ENCODE results near the gene CHD3.

DNA sequence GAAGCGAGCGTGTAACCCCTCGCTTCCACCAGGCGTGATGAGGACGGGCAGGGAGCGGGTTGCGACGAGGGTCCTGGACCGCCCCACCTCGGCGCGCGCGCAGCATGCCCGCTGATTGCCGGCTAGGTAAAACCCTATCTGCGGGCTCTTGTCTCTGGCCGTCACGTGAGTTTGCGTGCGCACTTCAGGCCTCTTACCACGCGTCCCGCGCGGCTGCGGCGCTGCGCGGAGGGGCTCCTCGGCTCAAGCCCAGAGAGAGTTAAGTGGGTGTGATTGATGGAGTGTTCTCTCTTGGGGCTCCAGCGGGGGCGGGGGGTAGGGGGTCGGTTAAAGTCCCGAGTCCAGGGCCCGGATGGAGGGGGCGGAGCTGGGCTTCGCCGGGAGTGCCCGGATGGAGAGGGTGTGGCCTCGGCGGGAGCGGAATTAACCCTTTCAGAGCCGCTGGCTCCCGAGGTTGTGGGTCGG, 46.6 kb upstream of the CHD3 start:
- TF ChIP-seq, protein P1, sequence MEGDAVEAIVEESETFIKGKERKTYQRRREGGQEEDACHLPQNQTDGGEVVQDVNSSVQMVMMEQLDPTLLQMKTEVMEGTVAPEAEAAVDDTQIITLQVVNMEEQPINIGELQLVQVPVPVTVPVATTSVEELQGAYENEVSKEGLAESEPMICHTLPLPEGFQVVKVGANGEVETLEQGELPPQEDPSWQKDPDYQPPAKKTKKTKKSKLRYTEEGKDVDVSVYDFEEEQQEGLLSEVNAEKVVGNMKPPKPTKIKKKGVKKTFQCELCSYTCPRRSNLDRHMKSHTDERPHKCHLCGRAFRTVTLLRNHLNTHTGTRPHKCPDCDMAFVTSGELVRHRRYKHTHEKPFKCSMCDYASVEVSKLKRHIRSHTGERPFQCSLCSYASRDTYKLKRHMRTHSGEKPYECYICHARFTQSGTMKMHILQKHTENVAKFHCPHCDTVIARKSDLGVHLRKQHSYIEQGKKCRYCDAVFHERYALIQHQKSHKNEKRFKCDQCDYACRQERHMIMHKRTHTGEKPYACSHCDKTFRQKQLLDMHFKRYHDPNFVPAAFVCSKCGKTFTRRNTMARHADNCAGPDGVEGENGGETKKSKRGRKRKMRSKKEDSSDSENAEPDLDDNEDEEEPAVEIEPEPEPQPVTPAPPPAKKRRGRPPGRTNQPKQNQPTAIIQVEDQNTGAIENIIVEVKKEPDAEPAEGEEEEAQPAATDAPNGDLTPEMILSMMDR (IDR thresholded peaks at IDR 0.05; ENCODE audit: extremely low read depth in 1 of 2, insufficient read depth in 1 of 2, low read depth in 1 of 2, low read length in 2 of 2): no peak
- no peak for TF ChIP-seq EZH2 (IDR thresholded peaks at IDR 0.05; ENCODE audit: borderline replicate concordance, low read depth, low read length, severe bottlenecking)
- TF ChIP-seq POLR2A (IDR thresholded peaks at IDR 0.05; ENCODE audit: low read depth, low read length): peak; percentile 44
- TF ChIP-seq POLR2AphosphoS5 (IDR thresholded peaks at IDR 0.05; ENCODE audit: insufficient read depth, low read depth, low read length): no peak
- TF ChIP-seq JUN (IDR thresholded peaks at IDR 0.05; ENCODE audit: borderline replicate concordance, insufficient read depth, insufficient read length, low read depth): no peak
- TF ChIP-seq, protein P2, sequence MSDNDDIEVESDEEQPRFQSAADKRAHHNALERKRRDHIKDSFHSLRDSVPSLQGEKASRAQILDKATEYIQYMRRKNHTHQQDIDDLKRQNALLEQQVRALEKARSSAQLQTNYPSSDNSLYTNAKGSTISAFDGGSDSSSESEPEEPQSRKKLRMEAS (IDR thresholded peaks at IDR 0.05; ENCODE audit: insufficient read depth, insufficient read length): no peak
- TF ChIP-seq MYC (IDR thresholded peaks at IDR 0.05; ENCODE audit: low read depth, low read length): no peak
- peak; percentile 2 for TF ChIP-seq FOS (IDR thresholded peaks at IDR 0.05; ENCODE audit: borderline replicate concordance, insufficient read depth, low read length)
- TF ChIP-seq GATA2 (IDR thresholded peaks at IDR 0.05; ENCODE audit: insufficient read depth, insufficient read length, low read depth, low read length): no peak
